ENCODE measurements around the gene PMEPA1.

- TF ChIP-seq CTCF (IDR thresholded peaks at IDR 0.05; ENCODE audit: low read depth, low read length, poor library complexity, severe bottlenecking) = no peak
- TF ChIP-seq EZH2phosphoT487 (IDR thresholded peaks at IDR 0.05; ENCODE audit: borderline replicate concordance, low read length) = no peak
These were observed 15.8 kb upstream of the PMEPA1 start for GRCh38 chr20:57725636-57726035.
